GM12878 (cell line): ENCODE data around the gene DNAJB6. TPM values are rescaled to one million over a fixed set of nuclear protein-coding genes. Genes with fewer than 3 reads are reported as not detected.

Experiments used
- ATAC-seq: fragments of 200-7000 bp; cut with Tn5 transposase; 3 replicates; pipeline ENCODE4 v1.9.1; 2020; ENCODE audit warnings: mild to moderate bottlenecking, moderate library complexity
- BruUV-seq: library from RNA; stranded (reverse); fragments of 400-500 nt; replicated peaks from 2 replicates; lab custom pipeline; 2021; lab: Mats Ljungman, UMichigan
- CTCF ChIA-PET: fragments of 300-600 bp; sonication (Branson Sonifier 250); formaldehyde crosslinking; extraction: SDS; loops from one replicate; lab custom pipeline; 2021; ENCODE audit warnings: inconsistent platforms; lab: Yijun Ruan, JAX
- POLR2A ChIA-PET: fragments of 350-600 bp; formaldehyde crosslinking; extraction: SDS; loops from one replicate; lab custom pipeline; 2021; ENCODE audit warnings: inconsistent platforms; lab: Charles Lee
- RAD21 ChIA-PET: fragments of 300-600 bp; sonication (Branson Sonifier 250); formaldehyde crosslinking; loops from one replicate; lab custom pipeline; 2023; ENCODE audit warnings: antibody characterized with exemption; ENCODE audit not compliant: unreplicated experiment; lab: Charles Lee
- SMC1A ChIA-PET: fragments of 300-600 bp; sonication (Branson Sonifier 250); formaldehyde crosslinking; loops from one replicate; lab custom pipeline; 2023; ENCODE audit not compliant: unreplicated experiment, uncharacterized antibody; lab: Charles Lee
- DNase-seq: peaks from one replicate; pipeline ENCODE4 v3.0.0-alpha.2; 2011; ENCODE audit warnings: low read depth, low spot score
- FAIRE-seq: peaks from 3 replicates; lab custom pipeline; 2011; peaks lifted over from hg19 to GRCh38; lab: Jason Lieb, UNC
- H2AFZ ChIP-seq: 2 replicates; pipeline ENCODE4 v1.6.0; 2011; ENCODE audit warnings: low read depth, low read length, control low read depth; ENCODE audit not compliant: control insufficient read depth
- H3K27ac ChIP-seq: 2 replicates; pipeline ENCODE4 v1.5.1; 2011; ENCODE audit warnings: control low read depth; ENCODE audit not compliant: control insufficient read depth, insufficient read depth
- H3K27me3 ChIP-seq, 2 experiments: replicated peaks in 1 of 2; 2 replicates each; pipeline versions ENCODE4 v1.6.0 to v1.6.1; 2011; ENCODE audit warnings: low read length in 1 of 2; ENCODE audit not compliant: control insufficient read depth in 2 of 2, insufficient read depth in 2 of 2
- H3K36me3 ChIP-seq, 2 experiments: 2 replicates each; pipeline ENCODE4 v1.5.1; 2011; ENCODE audit warnings: low read length in 1 of 2; ENCODE audit not compliant: control insufficient read depth in 2 of 2, insufficient read depth in 2 of 2
- H3K4me1 ChIP-seq: 2 replicates; pipeline ENCODE4 v1.6.1; 2011; ENCODE audit warnings: mild to moderate bottlenecking, low read length, moderate library complexity, mixed read lengths; ENCODE audit not compliant: control insufficient read depth, insufficient read depth
- H3K4me2 ChIP-seq: 2 replicates; pipeline ENCODE4 v1.6.0; 2011; ENCODE audit warnings: control low read depth; ENCODE audit not compliant: control insufficient read depth, insufficient read depth
- H3K4me3 ChIP-seq: fragments of 200-600 bp; sonication (generic); 2 replicates; pipeline ENCODE4 v1.5.1; 2016
- H3K79me2 ChIP-seq: 2 replicates; pipeline ENCODE4 v1.6.0; 2011; ENCODE audit warnings: low read length; ENCODE audit not compliant: control insufficient read depth, insufficient read depth
- H3K9ac ChIP-seq: 2 replicates; pipeline ENCODE4 v1.8.0; 2011; ENCODE audit warnings: low read length, control low read depth, mixed read lengths; ENCODE audit not compliant: control insufficient read depth, insufficient read depth
- H3K9me3 ChIP-seq: replicated peaks from 3 replicates; pipeline ENCODE4 v1.5.1; 2011; ENCODE audit warnings: mild to moderate bottlenecking, low read length; ENCODE audit not compliant: control insufficient read depth, insufficient read depth
- H4K20me1 ChIP-seq: 2 replicates; pipeline ENCODE4 v1.6.0; 2011; ENCODE audit not compliant: control insufficient read depth, insufficient read depth
- ATF2 ChIP-seq: IDR thresholded peaks from 2 replicates; pipeline ENCODE4 v1.6.1; 2012; ENCODE audit warnings: low read length, inconsistent platforms
- CREB1 ChIP-seq: IDR thresholded peaks from 2 replicates; pipeline ENCODE4 v1.6.1; 2012; ENCODE audit warnings: low read depth, mild to moderate bottlenecking, inconsistent platforms
- FOS ChIP-seq: IDR thresholded peaks from 3 replicates; pipeline ENCODE4 v1.6.1; 2011; ENCODE audit warnings: borderline replicate concordance; ENCODE audit not compliant: insufficient read length; ENCODE audit errors: extremely low read depth
- IKZF1 ChIP-seq: fragments of 450-650 bp; conservative IDR thresholded peaks from 2 replicates; pipeline ENCODE4 v1.6.1; 2017; ENCODE audit warnings: antibody characterized with exemption, mild to moderate bottlenecking
- KDM1A ChIP-seq: fragments of 200-600 bp; sonication (generic); IDR thresholded peaks from 2 replicates; pipeline ENCODE4 v1.6.1; 2016; ENCODE audit warnings: borderline replicate concordance
- MTA2 ChIP-seq: fragments of 450-650 bp; IDR thresholded peaks from 2 replicates; pipeline ENCODE4 v1.6.1; 2016; ENCODE audit warnings: low read depth, mild to moderate bottlenecking, moderate library complexity
- NKRF ChIP-seq: fragments of 450-650 bp; conservative IDR thresholded peaks from 2 replicates; pipeline ENCODE4 v1.6.1; 2017; ENCODE audit warnings: mild to moderate bottlenecking, moderate library complexity
- RB1 ChIP-seq: fragments of 450-650 bp; formaldehyde crosslinking; IDR thresholded peaks from 2 replicates; pipeline ENCODE4 v1.6.1; 2017; ENCODE audit warnings: mild to moderate bottlenecking, borderline replicate concordance
- RBBP5 ChIP-seq: fragments of 200-600 bp; sonication (generic); conservative IDR thresholded peaks from 2 replicates; pipeline ENCODE4 v1.6.1; 2016
- SKIL ChIP-seq: fragments of 450-650 bp; IDR thresholded peaks from 2 replicates; pipeline ENCODE4 v1.6.1; 2017; ENCODE audit warnings: mild to moderate bottlenecking, low read depth, inconsistent platforms; ENCODE audit not compliant: poor library complexity, severe bottlenecking
- SMC3 ChIP-seq: IDR thresholded peaks from 2 replicates; pipeline ENCODE4 v1.6.1; 2011; ENCODE audit warnings: low read length, improper control_type of control experiment, borderline replicate concordance
- SUZ12 ChIP-seq: fragments of 200-600 bp; sonication (generic); IDR thresholded peaks from one replicate; pipeline ENCODE4 v1.6.1; 2018; ENCODE audit warnings: antibody characterized with exemption, mild to moderate bottlenecking; ENCODE audit not compliant: unreplicated experiment
- TCF7 ChIP-seq: IDR thresholded peaks from 2 replicates; pipeline ENCODE4 v1.6.1; 2014; ENCODE audit warnings: antibody characterized with exemption, borderline replicate concordance
- WGBS: methylation state at CpG from one replicate; pipeline ENCODE4 v1.1.6; 2016; ENCODE audit warnings: low lambda C conversion rate; ENCODE audit not compliant: insufficient replicate concordance, insufficient coverage; ENCODE audit errors: missing lambda C conversion rate; 5-methylcytosine and 5-hydroxymethylcytosine counted together
- in situ Hi-C: fragments of 300-500 bp; cut with MboI; formaldehyde crosslinking; loops from 9 replicates; pipeline ENCODE4 v1.14.3; 2018; ENCODE audit warnings: mixed read lengths
- intact Hi-C: fragments of 100-400 bp; cut with micrococcal nuclease; formaldehyde crosslinking; loops from one replicate; pipeline ENCODE4 v1.14.2; 2022; ENCODE audit not compliant: unreplicated experiment
- polyA plus RNA-seq, 11 experiments: library from polyadenylated mRNA; depleted of rRNA in 4 of 11; unstranded in 6 of 11; stranded (reverse) in 5 of 11; fragments of >200 nt; fragmentation: Nextera tagmentation in 4 of 11; fragmentation: Illumina TruSeq in 1 of 11; extraction: Ambion mirVana in 4 of 11; extraction: Trizol in 1 of 11; gene quantifications; 1 replicate in 1 of 11; 2 replicates in 10 of 11; pipeline versions ENCODE4 v1.2.1 to v1.2.3, GENCODE V29; 2011 to 2016; ENCODE audit warnings: inconsistent platforms in 2 of 11, missing spikeins in 2 of 11, low read depth in 1 of 11
- total RNA-seq, 4 experiments: library from RNA; depleted of rRNA in 3 of 4; stranded (reverse); fragments of >200 nt in 3 of 4; fragmentation: Illumina TruSeq in 1 of 4; extraction: Trizol in 1 of 4; gene quantifications; 2 replicates each; pipeline versions ENCODE4 v1.2.1 to v1.2.3, GENCODE V29; 2013 to 2021

Gene DNAJB6
- total and polyA plus RNA-seq, 10 of the 15 experiments (the other 5 are each of a cell fraction or from before 2014, with no cell fraction given) = 34.5 to 117 (median 53.1) TPM

GRCh38 chr7:157399086-157399687 is 62.4 kb downstream of the DNAJB6 start:
- H3K4me3 ChIP-seq = no peak overlapping the region
- DNase-seq = no peak
- H3K4me1 ChIP-seq = no peaks in the 10 kb centered on the region
- H3K27ac ChIP-seq = no peak overlapping the region
- intact Hi-C loops = no loop called here
- H3K79me2 ChIP-seq = no peaks in the 10 kb centered on the region
- H3K27me3 ChIP-seq = no peaks in the 10 kb centered on the region
- no peak overlapping the region for H2AFZ ChIP-seq
- TF ChIP-seq IKZF1 (no peak), SMC3 (no peak), NKRF (no peak), CREB1 (no peak), KDM1A (no peak), SUZ12 (no peak), SKIL (no peak), TCF7 (no peak), ATF2 (no peak), RB1 (no peak), RBBP5 (no peak), FOS (no peak), MTA2 (no peak)
- ChIA-PET SMC1A (no interaction called here), POLR2A (no interaction called here), RAD21 (no interaction called here), CTCF (no interaction called here)
- in situ Hi-C loops = no loop called here
- no peaks in the 10 kb centered on the region for H4K20me1 ChIP-seq
- H3K36me3 ChIP-seq = peaks cover 10 to 15% of the 10 kb centered on the region in 2 experiments
- no peak for ATAC-seq
- 98% methylated on average over 19 of the region's 19 CpGs for WGBS
- FAIRE-seq = no peak
- no peak overlapping the region for H3K9ac ChIP-seq
- H3K4me2 ChIP-seq = no peak overlapping the region
- no peaks in the 10 kb centered on the region for H3K9me3 ChIP-seq
- BruUV-seq = no TSS peak
